ENCODE data around the gene MED17.

GRCh38 chr11:93736129-93736528 lies 48.0 kb upstream of the MED17 start:
- TF ChIP-seq CTCF (IDR thresholded peaks at IDR 0.05; ENCODE audit: poor library complexity, severe bottlenecking) (no peak), POLR2AphosphoS5 (IDR thresholded peaks at IDR 0.05) (no peak), EZH2 (IDR thresholded peaks at IDR 0.05; ENCODE audit: borderline replicate concordance, insufficient read depth, low read length, poor library complexity, severe bottlenecking) (no peak), RAD21 (conservative IDR thresholded peaks at IDR 0.05) (no peak), REST (IDR thresholded peaks at IDR 0.05; ENCODE audit: borderline replicate concordance) (no peak), EP300 (conservative IDR thresholded peaks at IDR 0.05; ENCODE audit: poor library complexity, severe bottlenecking) (no peak)
